ENCODE measurements around the gene CSRP1.

The CSRP1 gene

DNA sequence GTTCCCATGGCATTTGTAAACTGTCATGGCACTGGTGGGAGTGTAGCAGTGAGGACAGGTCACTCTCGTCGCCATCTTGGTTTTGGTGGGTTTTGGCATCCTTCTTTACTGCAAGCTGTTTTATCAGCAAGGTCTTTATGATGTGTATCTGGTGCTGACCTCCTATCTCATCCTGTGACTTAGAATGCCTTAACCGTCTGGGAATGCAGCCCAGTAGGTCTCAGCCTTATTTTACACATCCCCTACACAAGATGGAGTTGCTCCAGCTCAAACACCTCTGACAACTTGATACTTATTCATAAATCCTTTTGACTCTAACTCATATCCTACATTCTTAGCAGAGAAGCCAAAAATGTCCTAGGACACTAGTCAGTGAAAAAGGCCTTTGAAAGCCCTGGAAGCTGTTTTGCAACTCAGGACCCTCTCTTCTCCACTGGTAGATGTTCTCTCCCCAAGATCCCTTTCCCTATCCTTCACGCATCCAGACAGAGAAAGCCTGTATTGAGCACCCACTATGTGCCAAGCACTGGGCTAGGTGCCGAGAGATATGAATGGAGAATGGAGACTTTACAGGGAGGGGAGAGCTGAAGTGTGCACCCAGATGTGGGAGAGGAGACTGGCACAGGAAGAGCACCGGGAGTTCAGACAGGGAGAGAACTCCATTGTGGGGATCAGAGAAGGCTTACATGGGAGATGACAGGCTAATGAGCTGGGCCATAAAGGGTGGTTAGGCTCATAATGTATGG, 6.7 kb upstream of the CSRP1 start:
- DNase-seq, result no peak

DNA sequence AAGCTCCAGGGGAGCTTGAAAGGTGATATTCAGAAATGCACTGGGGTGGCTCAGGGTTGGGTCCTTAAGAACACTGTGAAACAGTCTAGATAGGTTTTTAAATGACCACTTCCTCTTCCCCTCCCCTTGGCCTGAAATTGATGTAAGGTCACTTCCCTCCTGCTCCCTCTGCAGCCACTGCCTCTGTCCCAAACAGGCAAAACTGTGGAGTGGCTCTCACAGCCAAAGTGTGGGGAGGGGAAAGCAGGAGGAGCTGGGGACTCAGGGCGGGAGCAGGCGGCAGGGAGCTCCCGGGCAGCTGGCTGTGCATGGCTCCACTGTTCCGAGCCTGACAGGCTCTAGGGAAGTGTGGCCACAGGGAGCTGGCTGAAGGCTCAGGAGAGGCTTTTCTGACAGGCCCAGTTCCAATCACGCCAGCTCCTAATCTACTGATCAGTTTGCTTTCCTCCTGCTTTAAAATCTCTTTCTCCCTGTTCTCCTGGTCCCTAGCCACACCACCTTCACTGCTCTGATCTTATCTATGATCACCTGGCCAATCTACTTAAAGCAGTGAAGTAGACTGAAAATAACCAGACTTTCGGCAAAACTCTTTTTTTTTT, 5.1 kb upstream of the CSRP1 start:
- DNase-seq, result no peak

DNA sequence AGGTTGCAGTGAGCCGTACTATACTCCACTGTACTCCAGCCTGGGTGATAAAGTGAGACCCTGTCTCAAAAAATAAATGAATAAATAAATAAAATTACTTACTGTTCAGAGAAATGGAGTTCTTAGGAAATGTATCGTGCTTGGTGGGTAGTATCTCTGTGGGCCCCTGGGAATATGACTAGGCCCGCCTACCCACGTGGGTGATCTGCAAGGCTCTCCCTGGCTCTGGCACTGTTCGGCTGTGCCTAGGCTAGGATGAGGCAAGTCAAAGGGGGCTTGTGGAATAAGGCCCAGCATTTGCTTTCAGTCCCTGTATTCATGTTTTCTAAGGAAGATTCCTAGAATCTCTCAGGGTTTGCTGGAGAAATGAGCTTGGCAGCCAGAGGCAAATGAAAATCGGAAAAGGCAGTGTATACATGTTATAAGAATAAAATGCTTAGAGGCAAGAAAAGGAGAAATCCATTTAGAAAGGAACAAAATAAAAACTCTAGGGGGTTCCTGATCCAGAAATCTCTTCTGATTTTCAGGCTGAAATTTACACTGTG, 4.5 kb upstream of the CSRP1 start:
- no peak for DNase-seq

DNA sequence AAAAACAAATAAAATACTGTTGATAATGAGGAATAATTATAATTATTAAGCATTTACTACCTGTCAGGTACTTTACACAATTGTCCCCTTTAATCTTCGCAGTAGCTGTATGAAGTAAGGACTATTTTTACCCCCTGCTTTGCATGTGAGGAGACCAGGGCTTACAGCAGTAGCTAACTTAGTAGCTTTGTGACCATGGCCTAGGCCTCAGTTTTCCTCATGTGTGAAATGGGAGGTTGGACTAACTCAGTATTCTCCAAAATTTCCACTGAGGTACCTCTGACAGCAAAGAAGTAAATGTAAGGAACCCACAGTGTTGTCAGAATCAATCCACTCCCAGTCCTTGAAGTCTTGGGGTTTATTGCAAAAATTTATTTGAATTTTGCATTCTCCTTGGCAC, 3.8 kb upstream of the CSRP1 start:
- DNase-seq, result no peak

DNA sequence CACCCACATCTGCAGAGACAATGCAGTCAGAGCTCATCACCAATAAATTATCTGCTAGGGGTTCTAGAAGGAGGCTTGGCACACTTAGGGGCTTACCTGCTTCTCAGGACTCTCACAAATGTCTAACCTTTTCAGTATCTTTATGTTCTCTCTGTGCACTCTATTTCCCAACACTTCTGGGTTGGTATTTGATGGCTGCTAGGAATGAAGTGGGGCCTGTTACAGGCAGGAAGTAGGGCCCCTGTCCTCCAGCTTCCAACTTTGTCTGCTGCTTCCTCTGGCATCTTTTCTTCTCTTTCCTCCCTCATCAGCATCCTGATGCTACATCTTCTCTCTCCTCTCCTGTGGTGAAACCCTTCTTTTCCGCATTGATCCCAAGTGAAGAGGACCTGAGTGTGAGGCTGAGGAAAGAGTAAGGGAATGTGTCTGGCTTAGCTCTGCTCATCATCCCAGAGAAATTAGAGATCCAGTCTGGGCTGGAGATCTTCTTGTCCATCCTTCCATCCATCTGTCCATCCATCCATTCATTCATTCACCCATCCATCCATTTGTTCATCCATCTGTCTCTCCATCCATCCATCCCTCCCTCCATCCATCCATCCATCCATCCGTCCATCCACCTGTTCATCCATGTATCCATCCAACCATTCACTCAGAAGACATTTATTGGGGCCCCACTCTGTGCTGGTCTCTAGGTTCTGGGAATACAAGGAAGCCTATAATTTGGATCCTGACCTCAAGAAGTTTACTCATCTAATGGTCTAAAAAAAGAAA, 2.9 kb upstream of the CSRP1 start:
- no peak for DNase-seq

DNA sequence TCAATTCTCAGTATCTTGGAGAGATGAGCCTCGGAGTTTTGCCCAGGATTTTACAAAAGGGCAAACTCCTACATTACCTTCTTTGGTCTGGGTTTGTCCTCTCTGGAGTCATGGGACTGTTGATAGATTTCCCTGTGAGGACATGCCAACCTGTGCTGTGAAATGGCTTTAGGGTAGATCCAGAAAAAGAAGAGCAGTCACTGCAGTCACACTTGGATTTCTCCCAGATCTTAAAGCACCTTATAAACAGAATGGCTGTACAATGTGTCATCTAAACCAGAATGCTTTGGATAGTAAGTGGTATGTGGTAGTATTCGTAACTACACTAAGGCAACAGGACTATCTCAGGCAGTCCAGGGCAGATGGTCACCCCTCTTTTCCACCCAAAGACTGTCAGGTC, 1.9 kb upstream of the CSRP1 start:
- no peak for DNase-seq

DNA sequence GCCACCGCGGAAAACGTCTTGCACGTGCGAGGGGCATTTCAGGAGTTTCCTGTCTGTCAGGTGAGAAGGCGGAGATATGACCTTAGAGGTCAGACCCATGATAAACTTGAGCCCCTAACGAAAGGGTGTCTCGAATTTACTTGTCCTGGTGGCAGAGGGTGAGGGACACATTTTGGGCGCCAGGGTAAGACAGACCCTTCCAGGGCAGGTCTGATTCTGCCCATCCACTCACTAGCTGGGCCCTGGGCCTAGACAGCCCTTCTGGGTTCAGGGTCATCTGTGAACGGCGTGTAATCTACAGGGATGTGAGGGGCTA, 395 bp upstream of the CSRP1 start:
- no peak for DNase-seq

DNA sequence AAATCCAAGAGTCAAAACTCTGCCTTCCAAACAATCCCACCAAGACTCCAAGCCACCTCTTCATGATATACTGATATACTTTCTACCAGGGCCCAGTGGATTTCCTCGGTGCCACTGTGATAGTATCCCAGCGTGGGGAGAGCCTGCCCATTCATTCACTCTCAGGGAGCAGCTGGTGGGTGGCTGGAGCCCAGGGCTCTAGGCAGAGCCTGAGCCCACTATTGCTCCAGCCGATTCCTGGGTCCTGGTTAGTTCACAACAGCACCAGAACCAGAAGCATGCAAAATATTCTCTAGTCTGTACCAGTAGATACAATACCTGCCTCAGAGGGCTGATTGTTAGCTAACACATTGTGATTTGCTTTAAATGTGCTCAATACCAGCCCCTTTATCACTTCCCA, 831 bp downstream of the CSRP1 start:
- no peak for DNase-seq

DNA sequence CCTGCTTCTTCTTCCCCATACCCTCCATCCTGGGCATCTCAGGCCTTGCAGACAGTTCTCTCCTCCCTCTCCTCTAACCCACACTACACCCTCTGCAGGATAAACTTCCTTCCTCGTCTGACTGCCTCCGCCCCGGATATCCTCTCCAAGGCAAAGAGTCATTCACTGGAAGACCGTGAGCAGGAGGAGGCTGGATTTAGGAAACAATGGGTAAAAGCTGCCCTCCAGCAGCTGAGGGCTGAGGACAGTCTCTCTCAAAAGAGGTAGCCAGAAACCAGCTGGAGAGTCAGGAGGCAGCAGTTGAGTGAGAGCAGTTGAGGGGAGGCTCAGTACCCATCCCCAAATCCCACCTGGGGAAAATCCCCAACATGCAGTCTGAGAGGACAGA, 1.4 kb downstream of the CSRP1 start:
- DNase-seq, result no peak

DNA sequence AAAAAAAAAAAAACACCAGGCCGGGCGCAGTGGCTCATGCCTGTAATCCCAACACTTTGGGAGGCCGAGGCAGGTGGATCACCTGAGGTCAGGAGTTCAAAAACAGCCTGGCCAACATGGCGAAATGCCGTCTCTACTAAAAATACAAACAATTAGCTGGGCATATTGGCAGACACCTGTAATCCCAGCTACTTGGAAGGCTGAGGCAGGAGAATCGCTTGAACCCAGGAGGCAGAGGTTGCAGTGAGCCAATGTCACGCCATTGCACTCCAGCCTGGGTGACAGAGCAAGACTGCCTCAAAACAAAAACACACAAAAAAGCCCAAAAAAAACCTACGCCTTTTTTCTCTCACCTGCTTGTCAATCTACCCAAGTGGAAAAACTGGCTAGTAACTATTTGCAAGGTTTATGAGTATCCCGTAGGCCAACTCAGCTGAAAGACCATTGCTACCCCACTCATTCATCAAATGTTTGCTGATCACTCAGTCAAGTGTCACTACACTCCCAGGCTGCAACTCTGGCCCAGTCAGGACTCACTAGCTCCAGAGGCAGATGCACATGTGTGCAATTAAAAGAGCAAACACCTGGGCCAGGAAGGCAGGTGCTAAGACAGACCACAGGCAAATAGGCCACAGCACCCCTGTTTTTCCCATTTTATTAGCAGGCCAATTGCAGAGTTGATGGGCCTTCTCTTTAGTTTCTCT, 2.0 kb downstream of the CSRP1 start:
- no peak for DNase-seq

DNA sequence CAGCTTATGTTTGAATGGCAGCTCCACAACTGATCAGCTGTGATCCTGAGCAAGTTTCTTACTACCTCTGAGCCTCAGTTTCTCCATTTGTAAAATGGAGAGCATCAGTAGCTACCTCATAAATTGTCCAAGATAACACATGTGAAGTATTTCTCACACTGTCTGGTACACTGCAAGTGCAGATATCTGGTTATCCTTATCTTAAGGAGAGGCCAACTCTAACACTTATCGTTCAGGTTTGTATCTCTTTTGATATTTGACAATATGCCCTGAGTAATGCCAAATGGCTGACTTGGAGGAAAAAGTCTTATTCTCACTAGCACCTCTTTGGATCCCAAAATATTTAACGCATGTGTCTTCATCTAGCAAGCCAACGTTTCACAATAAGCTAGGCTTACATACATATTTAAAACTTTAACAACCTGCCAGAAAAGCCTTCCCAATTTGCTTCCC, 2.7 kb downstream of the CSRP1 start:
- DNase-seq, result no peak

DNA sequence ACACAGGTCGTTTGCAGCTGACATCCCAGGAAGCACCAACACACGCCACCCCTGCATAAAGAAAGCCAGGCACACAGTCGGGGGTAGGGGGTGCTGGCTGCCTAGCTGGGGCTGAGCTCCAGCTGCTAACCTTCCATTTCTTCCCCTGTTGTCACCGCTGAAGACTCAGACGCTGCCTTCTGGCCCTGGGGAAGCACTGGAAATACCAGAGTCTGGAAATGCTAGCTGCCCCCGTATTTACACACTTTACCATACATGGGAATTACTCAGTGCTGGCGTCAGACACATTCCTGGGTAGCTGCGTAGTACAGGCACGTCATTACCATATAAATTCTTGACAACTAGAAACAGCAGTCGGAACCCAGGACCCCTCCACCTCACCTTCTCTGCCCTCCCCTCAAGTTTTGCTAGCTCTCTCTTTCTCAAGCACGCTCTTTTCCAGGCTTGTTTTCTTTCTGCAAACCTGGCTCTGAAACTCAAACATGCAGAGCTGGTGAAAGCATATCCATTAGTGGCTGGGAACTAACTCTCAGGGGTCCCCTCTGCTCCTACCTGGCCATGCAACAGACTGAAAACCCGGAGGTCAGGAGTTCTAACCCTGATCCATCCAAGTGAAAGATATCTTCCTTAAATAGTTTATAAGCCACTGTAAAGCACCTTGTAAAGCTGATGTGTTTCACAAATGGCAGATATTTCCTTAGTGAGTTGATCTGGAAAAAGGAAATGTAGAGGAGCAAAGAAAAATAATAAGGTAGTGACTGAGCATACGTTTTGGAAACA, 3.3 kb downstream of the CSRP1 start:
- DNase-seq, result no peak

DNA sequence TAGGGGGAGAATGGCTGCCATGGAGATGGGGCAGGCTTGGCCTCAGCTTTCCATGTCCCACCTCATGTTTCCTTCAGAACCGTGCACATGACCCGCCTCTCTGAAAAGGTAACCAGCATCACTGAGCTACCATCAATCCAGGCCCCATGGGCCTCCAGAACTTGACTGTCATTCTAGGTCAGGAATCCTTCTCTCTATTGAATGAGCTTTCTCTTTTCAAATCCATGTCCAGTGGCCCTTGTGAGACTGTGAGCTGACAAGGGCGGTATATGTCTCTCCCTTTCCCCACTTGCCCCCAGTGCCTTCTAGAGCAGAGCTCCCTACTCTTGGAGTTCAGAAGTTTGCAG, 4.4 kb downstream of the CSRP1 start:
- no peak for DNase-seq

DNA sequence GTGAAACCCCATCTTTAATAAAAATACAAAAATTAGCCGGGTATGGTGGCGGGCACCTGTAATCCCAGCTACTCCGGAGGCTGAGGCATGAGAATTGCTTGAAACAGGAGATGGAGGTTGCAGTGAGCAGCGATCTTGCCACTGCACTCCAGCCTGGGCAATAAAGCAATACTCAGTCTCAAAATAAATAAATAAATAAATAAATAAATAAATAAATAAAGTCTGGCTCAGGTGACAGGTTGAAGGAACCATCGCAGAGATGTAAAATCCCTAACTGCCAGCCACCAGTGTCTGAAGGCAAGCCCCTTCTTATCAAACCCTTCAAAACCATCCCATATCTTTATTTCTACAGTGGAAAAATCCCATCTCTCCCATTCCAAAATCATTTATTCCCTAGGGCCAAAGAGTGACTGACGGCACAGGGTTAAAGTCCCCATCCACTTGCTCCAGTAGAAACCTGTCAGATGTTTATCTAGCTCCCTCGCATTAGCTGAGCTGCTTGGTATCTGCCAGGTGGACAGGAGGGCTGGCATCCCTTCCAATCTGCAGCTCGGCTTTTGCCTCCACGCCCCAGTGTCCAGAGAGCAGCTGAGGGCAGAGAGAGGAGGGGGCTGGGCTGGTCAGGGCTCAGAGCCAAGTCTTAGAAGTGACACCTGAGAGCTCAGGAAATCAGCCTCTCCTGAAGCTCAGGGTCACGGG, 5.0 kb downstream of the CSRP1 start:
- no peak for DNase-seq

DNA sequence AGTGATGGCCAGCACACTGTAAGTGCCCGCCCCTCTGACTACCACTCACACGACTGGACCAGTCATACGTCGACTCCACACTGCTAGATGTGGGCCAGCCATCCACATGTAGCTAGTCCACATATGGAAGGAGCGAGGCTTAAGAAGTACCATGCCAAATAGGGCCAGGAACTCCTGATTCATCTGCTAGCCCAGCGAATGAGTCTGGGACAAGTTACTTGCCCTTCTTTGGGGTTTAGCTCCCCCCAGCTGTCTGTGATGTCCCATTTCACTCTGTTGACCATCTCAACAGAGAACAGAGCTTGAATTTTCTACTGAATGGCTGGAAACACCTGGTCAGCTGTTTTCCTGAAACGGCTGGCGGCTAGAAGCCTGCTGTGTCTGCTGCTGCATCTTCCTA, 5.8 kb downstream of the CSRP1 start:
- no peak for DNase-seq

DNA sequence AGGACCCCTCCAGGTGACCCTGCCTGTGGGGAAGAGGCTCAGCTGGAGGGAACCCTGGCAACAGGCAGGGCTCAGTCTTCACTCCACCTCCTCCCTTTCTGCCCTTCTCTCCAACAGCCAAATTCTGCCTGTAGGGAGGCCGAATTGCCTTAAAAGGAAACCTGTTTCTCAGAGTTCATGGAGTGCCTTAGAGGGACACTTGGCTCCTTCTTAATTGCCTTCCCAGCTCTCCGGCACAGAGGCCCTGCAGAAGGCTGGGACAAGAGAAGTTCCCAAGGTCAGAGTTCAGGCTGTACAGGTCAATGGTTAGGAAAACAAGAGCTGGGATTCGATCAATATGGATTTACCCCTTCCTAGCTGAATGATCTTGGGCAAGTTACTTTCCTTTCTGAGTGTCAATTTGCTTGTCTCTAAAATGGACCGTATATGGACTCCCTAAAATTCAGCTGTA, 6.2 kb downstream of the CSRP1 start:
- DNase-seq, result no peak

DNA sequence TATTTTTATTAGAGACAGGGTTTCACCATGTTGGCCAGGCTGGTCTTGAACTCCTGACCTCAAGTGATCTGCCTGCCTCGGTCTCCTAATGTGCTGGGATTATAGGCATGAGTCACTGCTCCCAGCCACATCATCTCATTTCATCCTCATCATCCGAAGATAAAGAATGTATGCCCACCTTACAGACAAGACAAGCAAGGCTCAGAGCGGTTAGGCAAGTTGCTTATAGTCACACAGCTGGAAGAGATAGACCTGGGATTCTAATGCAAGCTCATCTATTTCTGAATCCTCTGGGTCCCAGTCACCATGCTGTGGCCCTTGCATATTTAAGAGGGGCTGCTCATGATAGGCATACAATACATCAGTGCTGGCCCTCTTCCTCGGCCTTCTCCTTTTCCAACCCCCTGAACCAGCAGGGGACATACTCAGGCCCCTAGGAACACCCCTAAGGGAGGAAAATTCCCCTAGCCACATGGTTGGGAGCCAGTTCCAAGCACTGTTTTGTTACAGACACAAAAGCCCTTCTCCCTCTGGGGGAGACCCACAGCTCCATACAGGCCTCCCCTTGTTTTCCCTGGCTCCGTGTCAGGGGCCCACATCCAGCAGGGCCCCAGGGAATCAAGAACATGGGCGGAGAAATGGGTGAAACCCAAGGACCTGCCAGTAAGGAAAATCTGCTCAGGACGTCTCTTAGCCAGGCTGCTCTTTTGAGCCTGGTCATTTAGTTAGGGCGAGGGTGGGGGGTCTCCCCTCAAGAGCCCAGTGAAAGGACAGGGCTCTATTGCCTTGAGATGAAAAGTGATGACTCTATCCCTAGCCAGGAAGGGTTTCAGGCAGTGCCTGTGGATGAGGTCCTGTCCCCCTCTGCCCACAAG, 6.9 kb downstream of the CSRP1 start:
- DNase-seq, result no peak

DNA sequence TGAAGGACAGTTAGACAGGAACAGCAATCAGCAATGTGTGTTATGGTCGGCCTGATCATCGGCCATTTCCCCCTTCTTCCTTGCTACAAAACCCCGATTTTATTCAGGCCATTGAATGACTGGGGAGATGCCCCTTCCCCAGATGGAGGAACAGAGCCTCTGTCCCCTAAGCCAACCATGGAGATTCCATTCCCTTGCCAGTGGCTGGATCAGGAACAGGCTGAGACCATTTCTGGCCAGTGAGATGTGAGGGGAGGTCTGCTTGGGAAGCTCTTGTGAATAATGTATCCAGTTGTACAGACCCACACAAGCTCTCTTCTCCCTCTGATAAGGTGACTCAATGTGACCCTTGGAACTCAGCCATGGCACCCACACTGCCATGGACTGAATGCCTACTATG, 7.7 kb downstream of the CSRP1 start:
- no peak for DNase-seq

DNA sequence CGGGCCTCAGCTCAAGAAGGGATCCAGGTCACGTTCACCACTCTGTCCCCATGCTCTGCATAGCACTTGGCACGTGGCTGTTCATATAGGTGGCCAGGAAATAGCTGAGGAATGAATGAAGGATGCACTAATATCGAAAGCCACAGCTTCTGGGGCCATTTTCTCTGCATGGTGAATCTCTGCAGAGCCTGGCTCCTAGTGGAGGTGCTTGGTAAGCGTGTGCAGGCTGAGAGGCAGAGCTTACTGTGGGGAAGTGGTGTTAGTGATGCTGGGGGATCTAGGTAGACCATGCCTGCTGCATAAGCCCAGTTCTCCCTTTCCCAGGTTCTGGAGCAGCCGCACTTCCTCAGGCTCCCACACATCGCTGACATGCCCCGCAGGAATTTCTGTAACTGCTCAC, 8.3 kb downstream of the CSRP1 start:
- DNase-seq, result no peak

DNA sequence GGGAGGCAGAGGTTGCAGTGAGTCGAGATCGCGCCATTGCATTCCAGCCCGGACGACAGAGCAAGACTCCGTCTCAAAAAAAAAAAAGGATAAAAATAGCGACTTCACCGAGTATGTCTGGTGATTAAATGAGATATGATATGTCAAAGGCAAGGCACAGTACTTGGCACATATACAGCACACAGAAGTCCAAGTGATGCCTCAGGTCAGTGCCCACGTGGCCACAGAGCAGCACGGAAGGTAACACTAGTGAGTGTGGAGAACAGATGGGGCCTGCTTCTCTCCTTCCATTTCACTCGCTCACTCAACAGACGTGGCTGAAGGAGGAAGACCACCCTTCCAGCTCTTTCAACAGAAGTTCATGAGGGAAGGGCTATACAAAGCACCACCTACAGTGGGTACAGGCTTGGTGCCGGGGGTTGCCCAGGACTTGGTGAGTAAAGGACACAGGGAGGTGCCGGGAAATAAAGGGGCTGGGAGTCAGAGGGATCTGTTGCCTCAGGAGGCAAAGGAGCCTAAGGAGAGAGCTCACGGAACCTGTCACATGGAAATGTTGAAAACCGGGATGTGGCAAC, 8.9 kb downstream of the CSRP1 start:
- DNase-seq, result no peak

DNA sequence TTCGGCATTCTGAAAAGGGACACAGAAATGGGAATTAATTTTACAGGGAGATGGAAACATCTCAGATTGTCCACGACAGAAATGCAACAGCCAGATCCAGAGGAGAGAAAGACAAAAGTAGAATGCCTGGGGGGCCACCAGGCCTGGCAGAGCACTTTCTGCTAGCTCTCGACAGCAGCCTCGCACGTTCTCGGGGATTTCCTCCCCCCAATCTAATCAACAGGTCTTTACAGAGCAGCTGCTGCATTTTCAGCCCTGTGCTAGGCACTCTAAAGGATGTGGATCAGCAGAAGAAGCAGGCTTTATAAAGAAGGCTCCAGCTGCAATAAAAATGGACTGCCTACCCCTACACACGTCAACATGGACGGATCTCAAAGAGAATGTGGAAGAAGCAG, 10.6 kb downstream of the CSRP1 start:
- no peak for DNase-seq

Measured in CD4-positive, alpha-beta T cell treated with Interleukin-17A for 1 hour (primary cell).